GM19025 (cell line): Measurements from ENCODE around the gene WDR37.
"Not testable (repeated sequence)": the region's sequence is repeated elsewhere in the genome, so short reads cannot be mapped to it uniquely, and the experiment has no call there.

Experiments
- ATAC-seq: cut with Tn5 transposase; IDR thresholded peaks from one replicate; pipeline ENCODE4 v1.9.1; 2021; ENCODE audit warnings: mild to moderate bottlenecking, low read depth, moderate library complexity; ENCODE audit not compliant: unreplicated experiment

WDR37 gene

GRCh38 chr10:1161315-1161673 is 105.1 kb downstream of the WDR37 start:
- ATAC-seq = not testable (repeated sequence)

DNA sequence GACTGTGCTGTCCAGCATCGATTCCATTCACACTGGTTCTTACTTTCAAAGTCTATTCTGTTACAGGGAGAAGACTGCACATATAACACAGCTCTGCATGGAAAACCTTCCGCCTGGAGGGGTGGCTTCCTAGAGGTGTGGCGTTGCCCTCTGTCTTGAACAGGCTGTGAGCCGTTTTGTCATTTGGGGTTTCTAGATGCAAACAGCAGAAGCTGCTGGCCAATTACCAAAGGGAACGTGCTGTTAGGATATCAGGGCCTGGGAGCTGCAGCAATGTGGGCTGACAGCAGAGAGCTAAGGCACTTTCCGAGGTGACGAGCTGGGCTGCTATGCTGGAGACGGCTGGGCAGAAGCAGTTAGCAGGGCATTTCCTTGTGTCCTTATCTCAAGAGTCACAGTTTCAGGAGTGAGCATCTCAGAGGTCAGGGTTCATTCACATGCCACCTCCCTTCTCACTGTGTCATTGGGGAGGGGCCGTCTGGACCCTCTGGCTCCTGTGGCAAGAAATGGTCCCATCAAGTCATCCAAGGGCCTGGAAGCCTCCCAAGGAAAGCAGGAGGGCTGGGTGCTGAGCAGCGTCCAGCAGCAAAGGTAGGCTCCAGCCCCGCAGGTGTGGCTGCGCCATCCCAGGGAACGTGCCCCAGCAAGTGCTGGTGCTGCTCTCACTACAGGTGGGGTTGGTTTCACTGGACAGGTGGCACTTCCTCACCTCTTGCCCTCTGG is 106.5 kb downstream of the WDR37 start:
- ATAC-seq = no peak

DNA sequence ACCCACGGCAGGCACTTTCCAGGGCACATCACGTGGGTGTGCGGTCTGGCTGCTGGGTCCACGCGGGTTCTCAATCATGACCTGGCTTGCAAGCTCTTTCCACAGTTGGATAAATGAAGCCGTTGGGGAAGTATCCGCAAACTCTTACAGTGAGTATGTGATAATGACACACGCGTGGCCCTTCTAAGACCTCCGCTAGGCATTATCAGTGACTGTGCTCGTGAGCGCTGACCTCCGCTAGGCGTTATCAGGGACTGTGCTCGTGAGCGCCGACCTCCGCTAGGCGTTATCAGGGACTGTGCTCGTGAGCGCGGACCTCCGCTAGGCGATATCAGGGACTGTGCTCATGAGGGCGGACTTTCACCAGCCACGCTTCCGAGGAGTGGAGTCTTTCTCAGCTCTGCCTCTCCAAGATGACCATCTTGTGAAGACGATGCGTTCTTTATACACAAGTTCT is 107.0 kb downstream of the WDR37 start:
- ATAC-seq = no peak

DNA sequence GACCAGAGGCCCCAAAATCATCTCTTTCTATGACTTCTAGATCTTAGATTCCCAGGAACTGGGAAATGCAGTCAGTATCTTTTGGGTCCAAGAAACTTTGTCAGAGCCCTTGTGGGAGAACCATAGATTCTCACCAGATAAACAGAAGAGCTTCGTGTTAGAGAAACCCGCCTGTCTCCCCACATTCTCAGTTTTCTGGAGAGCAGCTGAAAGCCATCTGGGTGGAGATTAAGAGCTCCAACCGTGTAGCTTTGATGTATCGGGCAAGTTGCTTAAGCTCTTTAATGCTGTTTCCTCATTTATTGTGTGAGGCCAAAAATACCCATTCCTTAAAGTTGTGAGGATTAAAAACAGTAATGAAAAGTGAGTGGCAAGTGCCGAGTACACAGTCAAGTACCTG is 107.6 kb downstream of the WDR37 start:
- ATAC-seq = no peak

DNA sequence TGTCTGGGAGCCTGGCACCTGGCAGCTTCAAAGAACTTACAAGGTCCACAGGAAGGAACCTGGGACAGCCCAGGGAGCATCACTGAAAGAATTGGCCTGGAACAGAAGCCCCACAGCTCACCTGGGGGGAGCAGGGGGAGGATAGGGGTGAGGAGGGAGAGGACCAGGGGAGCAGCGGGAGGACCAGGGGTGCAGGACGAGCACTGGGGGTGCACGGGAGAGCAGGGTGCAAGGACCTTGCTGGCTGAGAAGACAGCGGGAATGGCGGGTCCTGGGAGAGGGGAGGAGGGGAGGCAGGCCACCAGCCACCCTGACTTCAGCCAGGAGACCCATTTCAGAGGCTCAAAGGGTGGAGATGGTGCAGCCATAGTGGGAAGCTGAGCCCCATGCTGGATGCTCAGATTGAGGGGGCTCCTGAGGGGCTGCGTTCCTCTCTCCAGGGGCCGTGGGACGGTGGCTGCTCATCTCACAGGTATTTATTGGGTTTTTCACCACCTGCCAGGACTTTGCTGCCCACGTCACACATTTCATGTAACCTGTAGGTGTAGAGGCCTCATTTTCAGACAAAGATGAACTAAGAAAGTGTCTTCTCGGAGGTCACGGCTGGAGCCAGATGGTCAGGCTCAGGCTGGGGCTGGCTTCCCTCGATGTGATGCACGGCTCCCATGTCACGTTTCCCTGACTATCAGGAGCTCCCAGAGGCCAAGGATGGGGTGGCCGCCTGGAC is 110.1 kb downstream of the WDR37 start:
- ATAC-seq = no peak

DNA sequence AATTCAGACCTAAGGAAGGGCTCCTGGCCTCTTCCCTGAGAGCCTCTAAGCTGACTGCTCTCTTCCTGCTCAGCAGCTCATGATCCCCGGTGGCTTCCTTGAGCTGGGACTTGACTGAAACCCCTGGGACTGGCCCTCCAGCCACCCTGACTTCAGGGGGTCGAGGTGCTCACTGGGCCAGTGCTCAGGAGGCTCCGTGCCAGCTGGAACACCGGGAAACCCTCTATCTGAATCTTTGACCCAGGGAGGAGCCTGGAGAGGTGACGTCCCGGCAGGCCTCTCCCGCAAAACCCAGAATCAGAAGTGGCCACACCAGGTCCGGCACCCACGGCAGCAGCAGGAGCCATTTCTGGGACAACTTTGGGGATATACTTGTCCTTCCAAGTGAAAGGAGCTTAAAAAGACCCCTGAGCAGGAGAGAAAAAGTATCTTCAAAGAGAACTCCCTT is 110.7 kb downstream of the WDR37 start:
- no peak for ATAC-seq

GRCh38 chr10:1168763-1169162 is 112.6 kb downstream of the WDR37 start:
- ATAC-seq = no peak

GRCh38 chr10:1169186-1169885 is 113.2 kb downstream of the WDR37 start:
- no peak for ATAC-seq

DNA sequence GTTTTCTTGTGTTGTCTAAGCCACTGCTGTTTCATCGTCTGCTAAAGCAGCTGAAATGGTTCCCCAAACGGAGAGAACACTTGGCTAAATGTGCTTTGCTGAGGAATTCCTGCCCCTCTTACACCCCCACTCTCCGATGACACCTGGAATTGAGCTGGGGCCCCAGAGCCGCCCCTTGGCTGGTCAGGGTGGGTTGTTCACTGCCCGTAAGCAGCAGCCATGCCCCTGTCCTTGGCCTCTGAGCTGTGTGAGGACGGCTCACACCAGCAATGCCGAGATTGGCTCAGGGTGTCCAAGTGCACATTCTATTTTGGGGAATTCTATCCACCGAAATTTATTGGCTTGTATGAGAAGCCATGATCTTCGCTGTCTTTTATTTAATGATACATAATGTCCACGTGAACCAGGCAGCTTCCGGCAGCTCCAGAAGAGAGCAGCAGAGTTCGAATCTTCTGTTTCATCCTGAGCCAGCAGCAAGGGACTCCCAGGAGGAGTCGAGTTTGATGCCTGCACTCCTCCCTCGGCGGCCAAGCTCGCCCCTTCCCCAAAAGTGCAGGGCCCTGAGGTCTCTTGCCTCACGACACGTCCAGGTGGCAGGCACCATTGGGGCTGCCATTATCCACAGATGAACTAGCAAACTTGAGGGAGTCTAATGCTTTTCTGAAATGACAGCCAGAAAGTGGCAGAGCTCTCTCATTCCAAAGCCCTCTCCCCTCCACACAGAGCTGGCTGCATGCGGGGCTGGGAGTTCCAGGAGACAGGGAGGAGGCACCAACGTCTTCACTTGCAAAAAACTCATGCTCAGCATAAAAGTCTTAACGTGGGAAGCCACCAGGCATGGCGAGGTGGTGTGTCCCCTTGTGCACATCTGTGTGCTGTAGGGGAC is 114.0 kb downstream of the WDR37 start:
- no peak for ATAC-seq

GRCh38 chr10:1170867-1171180 is 114.6 kb downstream of the WDR37 start:
- no peak for ATAC-seq

DNA sequence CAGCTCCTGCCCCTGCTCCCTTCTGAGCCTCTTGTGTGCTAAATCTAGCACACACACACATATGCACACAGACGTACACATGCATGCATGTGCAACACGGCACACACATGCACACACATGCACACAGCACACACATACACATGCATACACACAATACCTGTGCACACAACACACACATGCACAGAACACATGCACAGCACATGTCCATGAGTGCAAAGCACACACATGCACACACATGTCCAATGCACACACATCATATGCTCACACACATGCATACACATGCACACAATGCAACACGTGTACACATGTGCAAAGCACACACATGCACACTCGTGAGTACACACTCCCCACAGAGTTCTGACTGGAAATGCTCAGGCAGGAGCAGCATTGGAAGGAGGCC is 115.0 kb downstream of the WDR37 start:
- ATAC-seq = no peak

GRCh38 chr10:1171586-1171985 is 115.4 kb downstream of the WDR37 start:
- ATAC-seq = no peak

DNA sequence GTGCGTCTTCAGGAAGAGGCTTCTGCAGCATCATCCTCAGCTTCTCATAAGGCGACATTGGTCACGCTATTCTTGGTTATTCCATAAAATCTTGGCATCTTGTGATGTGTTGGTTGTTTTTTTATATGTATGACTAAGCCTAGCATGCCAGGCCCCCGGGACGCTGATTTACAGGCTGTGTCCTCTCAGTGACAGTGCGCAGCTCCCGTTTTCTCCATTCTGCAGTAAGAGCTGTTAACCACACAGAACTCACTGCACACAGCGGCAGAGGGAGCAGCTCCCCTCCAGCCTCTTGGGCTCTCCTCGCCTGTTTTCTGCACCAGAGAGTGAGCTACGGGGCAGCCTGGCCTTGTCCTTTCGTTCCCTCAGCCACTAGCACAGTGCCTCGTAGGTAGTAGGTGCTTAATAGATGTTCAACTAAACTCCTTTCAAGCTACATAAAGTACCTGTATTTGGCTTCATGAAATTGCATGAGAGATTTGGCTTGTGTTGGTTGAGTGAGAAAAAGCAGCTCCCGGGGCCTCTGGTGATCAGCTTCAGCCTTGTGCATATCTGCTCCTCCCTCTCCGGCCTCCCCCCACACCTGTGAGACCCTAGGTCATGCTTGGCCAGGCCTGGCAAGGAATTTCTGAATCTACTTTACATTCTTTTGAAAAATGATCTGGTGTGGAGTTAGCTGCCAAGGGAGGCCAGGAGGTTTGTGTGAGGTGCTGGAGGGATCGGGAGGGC is 116.2 kb downstream of the WDR37 start:
- ATAC-seq = no peak

DNA sequence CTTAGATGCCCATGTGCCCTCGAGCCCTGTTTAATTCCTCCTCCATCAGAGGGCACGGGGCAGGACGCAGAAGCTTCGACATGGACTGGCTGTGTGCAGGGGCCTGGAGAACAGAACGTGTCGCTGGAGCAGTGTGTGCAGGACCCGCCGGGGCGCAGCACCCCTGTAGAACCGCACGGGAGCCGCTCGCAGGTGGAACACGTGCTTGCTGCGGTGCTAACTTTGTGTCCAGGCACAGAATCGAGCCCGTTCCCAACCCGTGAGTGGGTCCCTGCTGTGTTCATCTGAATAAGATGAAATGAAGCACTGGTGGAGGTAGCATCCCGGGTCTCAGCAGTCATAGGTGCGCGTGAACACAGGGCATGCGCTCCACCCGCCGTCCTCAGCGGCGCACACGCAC is 116.9 kb downstream of the WDR37 start:
- no peak for ATAC-seq

- ATAC-seq = no peak
Measured at GRCh38 chr10:1174022-1174421, 117.8 kb downstream of the WDR37 start.

- ATAC-seq = no peak
Measured at GRCh38 chr10:1175956-1176565, 119.9 kb downstream of the WDR37 start.

DNA sequence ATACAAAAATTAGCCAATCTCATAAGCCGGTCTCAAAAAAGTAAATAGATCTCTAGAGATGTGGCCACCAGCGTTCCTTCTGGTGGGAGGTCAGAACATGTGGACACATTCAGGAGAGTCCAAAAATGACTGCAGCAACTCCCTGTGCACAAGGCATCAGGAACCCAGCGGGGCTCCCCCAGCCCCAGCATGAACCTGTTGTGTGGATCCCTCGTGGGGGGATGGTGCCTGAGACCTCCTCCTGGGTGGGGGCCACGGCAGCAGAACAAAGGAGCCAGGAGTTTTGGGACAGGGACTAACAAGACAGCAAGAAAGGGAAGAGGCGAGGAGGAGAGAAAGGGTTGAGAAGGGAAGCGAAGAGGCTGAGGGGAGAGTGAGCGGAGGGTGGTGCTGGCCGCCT is 121.8 kb downstream of the WDR37 start:
- ATAC-seq = no peak

DNA sequence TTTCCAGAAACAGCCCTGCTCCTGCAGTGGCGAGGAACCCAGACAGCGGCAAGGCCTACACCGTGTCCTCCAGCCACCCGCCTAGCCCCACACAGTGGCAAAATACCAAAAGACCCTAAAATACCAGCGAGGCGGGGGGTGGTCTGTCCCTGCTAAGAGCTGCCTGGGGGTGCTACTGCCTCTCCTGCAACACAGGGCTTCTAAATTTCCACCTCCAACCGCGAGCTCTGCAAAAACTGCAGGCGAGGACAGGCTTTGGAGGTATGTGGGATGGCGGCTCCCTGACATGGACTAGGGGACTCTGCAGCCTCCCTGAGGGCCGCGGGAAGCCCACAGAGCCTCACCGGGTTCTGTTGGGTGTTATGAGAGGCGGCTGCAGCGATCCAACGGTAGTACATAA is 122.3 kb downstream of the WDR37 start:
- ATAC-seq = no peak

DNA sequence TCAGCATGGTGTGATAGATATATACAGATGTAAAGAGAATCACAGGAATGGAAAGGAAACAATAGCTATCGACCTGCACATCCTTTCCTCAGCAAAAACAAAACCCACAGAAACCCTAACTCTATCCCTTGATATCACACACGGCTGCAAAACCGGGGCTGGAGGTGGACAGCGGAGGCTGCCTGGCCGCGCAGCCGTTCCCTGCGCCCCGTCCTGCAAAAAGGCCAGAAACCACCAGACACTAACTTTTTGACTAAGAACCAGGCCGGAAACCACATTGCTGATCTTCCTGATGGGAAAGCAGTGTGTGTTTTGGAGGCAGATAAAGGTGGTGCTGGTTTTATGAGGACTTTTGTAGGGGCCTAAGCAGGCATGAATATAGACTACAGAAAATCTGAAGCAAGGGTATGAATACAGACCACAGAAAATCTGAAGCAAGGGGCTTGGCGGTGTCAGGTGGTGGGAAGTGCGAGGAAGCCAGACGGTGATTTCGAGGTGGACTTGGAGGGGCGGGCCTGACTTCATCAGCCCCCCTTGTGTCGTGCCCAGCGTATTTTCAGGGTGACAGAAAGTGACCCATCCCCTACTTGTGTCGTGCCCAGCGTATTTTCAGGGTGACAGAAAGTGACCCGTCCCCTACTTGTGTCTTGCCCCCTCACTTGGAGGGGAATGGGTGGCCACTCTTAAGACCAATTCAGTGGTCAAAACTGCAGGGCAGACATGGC is 123.3 kb downstream of the WDR37 start:
- ATAC-seq = no peak
